PFSK-1 (cell line): Measurements from ENCODE around the gene LNX1.

Experiments
- FOXP2 ChIP-seq: optimal IDR thresholded peaks from 2 replicates; pipeline ENCODE3; 2011; ENCODE audit warnings: borderline replicate concordance, control low read depth, inconsistent platforms; ENCODE audit not compliant: insufficient read depth; ENCODE audit errors: extremely low read length, extremely low read depth
- POLR2AphosphoS5 ChIP-seq: IDR thresholded peaks from 2 replicates; pipeline ENCODE4 v1.6.1; 2012; ENCODE audit warnings: low read depth, mild to moderate bottlenecking, control low read depth, low read length, moderate library complexity
- SIN3A ChIP-seq: IDR thresholded peaks from 2 replicates; pipeline ENCODE4 v1.6.1; 2012; ENCODE audit warnings: mild to moderate bottlenecking, low read length, moderate library complexity, borderline replicate concordance; ENCODE audit not compliant: insufficient read depth
- TAF1 ChIP-seq: IDR thresholded peaks from 2 replicates; pipeline ENCODE4 v1.6.1; 2012; ENCODE audit warnings: low read length, control low read depth, borderline replicate concordance; ENCODE audit not compliant: insufficient read depth
- TF ChIP-seq, protein P1 (sequence below), 2 experiments: IDR thresholded peaks; 2 replicates each; pipeline versions ENCODE4 v1.6.1 to v1.8.0; 2011 to 2012; ENCODE audit warnings: low read depth in 2 of 2, low read length in 2 of 2, control low read depth in 1 of 2, inconsistent platforms in 1 of 2, mild to moderate bottlenecking in 1 of 2, moderate library complexity in 1 of 2; ENCODE audit not compliant: insufficient read depth in 1 of 2

LNX1 gene

DNA sequence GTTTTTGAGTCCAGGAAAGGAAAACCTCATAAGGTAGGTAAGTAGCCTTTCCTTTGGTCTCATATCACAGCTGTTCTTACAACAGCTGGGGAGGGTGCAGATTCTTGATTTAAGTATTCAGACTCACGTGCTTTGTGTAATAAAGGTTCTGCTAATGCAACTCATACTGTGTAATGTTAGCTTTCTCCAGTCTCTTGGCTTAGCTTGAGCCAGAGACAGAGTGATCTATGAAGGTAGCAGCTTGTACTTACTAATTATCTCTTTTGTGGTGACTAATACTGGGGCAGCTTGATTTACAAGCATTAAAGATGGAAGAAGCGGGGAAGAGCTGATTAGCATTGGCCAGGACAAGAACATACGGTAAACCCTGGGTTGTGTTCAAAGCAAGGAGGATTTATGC lies 80.3 kb downstream of the LNX1 start:
- TF ChIP-seq TAF1 = no peak
- no peak for TF ChIP-seq POLR2AphosphoS5
- TF ChIP-seq, protein P1, sequence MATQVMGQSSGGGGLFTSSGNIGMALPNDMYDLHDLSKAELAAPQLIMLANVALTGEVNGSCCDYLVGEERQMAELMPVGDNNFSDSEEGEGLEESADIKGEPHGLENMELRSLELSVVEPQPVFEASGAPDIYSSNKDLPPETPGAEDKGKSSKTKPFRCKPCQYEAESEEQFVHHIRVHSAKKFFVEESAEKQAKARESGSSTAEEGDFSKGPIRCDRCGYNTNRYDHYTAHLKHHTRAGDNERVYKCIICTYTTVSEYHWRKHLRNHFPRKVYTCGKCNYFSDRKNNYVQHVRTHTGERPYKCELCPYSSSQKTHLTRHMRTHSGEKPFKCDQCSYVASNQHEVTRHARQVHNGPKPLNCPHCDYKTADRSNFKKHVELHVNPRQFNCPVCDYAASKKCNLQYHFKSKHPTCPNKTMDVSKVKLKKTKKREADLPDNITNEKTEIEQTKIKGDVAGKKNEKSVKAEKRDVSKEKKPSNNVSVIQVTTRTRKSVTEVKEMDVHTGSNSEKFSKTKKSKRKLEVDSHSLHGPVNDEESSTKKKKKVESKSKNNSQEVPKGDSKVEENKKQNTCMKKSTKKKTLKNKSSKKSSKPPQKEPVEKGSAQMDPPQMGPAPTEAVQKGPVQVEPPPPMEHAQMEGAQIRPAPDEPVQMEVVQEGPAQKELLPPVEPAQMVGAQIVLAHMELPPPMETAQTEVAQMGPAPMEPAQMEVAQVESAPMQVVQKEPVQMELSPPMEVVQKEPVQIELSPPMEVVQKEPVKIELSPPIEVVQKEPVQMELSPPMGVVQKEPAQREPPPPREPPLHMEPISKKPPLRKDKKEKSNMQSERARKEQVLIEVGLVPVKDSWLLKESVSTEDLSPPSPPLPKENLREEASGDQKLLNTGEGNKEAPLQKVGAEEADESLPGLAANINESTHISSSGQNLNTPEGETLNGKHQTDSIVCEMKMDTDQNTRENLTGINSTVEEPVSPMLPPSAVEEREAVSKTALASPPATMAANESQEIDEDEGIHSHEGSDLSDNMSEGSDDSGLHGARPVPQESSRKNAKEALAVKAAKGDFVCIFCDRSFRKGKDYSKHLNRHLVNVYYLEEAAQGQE (IDR thresholded peaks at IDR 0.05; ENCODE audit: insufficient read depth in 1 of 2, low read depth in 2 of 2, low read length in 2 of 2) = no peak
- TF ChIP-seq SIN3A = no peak
- TF ChIP-seq FOXP2 = no peak

DNA sequence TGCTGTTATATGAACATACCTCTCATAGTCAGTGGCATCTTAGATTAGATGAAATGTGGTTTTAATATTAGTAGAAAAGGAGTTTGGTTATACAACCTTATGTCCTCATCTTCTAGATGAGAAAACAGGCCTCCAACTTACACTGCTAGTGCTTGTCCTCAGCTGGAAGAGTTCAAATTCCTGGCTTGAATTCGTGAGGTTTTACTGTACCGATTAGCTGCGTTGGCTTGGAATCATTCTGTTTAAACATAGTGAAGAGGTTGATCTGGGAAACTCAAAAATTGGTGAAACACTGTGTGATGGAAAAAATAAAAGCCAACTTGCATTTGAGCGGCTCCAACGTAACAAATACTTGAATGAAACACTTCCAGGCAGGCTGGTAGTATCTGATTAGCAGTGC lies 81.0 kb downstream of the LNX1 start:
- TF ChIP-seq SIN3A = no peak
- TF ChIP-seq TAF1 = no peak
- TF ChIP-seq POLR2AphosphoS5 = no peak
- TF ChIP-seq FOXP2 = no peak
- TF ChIP-seq, protein P1 (IDR thresholded peaks at IDR 0.05; ENCODE audit: insufficient read depth in 1 of 2, low read depth in 2 of 2, low read length in 2 of 2) = no peak

DNA sequence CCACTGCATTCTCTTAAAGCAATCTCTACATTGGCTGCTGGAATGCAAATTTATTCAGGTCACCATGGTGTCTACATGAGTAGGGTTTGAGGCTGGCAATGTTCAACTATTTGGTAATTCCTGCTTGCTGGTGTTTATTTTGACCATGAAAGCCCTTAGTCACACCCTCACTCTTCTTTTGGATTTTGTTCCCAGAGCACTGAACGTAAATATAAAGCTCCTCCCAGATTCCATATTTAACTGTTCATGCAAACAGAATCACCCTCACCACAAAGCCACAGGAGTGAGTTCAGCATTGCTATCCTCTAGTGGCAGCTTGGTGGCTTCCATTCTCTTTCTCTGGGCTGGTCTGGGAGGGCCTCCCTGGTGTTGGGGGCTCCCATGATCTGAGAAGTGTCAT lies 82.8 kb downstream of the LNX1 start:
- no peak for TF ChIP-seq FOXP2
- TF ChIP-seq POLR2AphosphoS5 = no peak
- no peak for TF ChIP-seq SIN3A
- TF ChIP-seq, protein P1 (IDR thresholded peaks at IDR 0.05; ENCODE audit: insufficient read depth in 1 of 2, low read depth in 2 of 2, low read length in 2 of 2) = no peak
- TF ChIP-seq TAF1 = no peak

DNA sequence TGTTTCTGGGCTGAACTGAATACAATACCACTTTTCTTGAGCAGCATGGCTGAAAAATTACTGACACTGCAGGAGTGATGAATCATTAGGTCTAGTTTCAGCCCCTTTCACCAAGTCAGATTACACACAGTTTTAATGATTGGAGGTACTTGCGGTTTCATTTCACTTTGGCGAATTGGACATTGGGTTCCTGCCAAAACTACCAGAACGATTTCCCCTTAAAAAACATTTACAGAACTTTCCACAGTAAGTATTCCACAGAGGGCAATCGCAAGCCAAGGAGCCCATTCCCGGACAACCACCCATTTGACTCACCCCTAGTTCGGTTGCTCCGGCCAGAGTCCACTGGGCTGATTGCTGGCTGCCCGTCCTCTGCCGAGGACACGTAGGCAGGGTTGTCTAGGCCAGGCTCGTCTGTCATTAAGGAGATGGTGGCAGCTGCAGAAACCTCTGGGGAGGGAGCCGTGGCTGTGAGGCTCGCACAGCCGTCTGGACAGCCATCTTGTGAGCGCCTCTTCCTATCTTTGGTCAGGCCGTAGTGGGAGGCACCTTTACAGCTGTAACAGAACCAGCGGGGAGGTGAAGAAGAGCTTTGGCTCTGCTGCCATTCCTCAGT lies 83.5 kb downstream of the LNX1 start:
- TF ChIP-seq TAF1 (no peak), FOXP2 (no peak), SIN3A (no peak), POLR2AphosphoS5 (no peak)
- TF ChIP-seq, protein P1 (IDR thresholded peaks at IDR 0.05; ENCODE audit: insufficient read depth in 1 of 2, low read depth in 2 of 2, low read length in 2 of 2) = no peak
